Parathyroid adenoma (tissue), 2 donors: ENCODE results near the gene HSPA6.

Source experiments
- H2AFZ ChIP-seq: fragments of 300-600 bp; sonication (generic); one replicate; pipeline ENCODE4 v1.7.0; 2017; ENCODE audit warnings: antibody characterized with exemption, mild to moderate bottlenecking
- H3K27ac ChIP-seq: fragments of 300-600 bp; sonication (generic); one replicate; pipeline ENCODE4 v1.7.0; 2017
- H3K27me3 ChIP-seq: fragments of 300-600 bp; sonication (generic); one replicate; pipeline ENCODE4 v1.7.0; 2017; ENCODE audit warnings: low read length; ENCODE audit not compliant: control insufficient read depth, insufficient read depth
- H3K36me3 ChIP-seq: fragments of 300-600 bp; sonication (generic); one replicate; pipeline ENCODE4 v1.7.0; 2017; ENCODE audit warnings: low read length; ENCODE audit not compliant: control insufficient read depth, insufficient read depth
- H3K4me1 ChIP-seq: fragments of 300-600 bp; sonication (generic); one replicate; pipeline ENCODE4 v1.7.0; 2017; ENCODE audit warnings: control low read depth
- H3K4me2 ChIP-seq: fragments of 300-600 bp; sonication (generic); one replicate; pipeline ENCODE4 v1.7.0; 2017; ENCODE audit warnings: low read length
- H3K4me3 ChIP-seq: fragments of 300-600 bp; sonication (generic); one replicate; pipeline ENCODE4 v1.7.0; 2017; ENCODE audit warnings: low read depth, low read length
- H3K79me2 ChIP-seq: fragments of 300-600 bp; sonication (generic); one replicate; pipeline ENCODE4 v1.7.0; 2017; ENCODE audit warnings: control low read depth
- H3K9ac ChIP-seq: fragments of 300-600 bp; sonication (generic); one replicate; pipeline ENCODE4 v1.7.0; 2017; ENCODE audit warnings: mild to moderate bottlenecking
- H3K9me3 ChIP-seq: fragments of 300-600 bp; sonication (generic); one replicate; pipeline ENCODE4 v1.7.0; 2017; ENCODE audit warnings: low read length; ENCODE audit not compliant: control insufficient read depth
- CTCF ChIP-seq: fragments of 300-600 bp; sonication (generic); IDR thresholded peaks from one replicate; pipeline ENCODE4 v1.7.0; 2017; ENCODE audit warnings: antibody characterized with exemption, mild to moderate bottlenecking
- donor health status: primary hyperparathyroidism.

HSPA6 gene

GRCh38 chr1:161502641-161503393 lies 21.5 kb upstream of the HSPA6 start:
- Histone ChIP-seq H3K4me3 (no peak overlapping the region), H2AFZ (no peak overlapping the region), H3K9me3 (no peaks in the 10 kb centered on the region), H3K4me1 (no peaks in the 10 kb centered on the region), H3K9ac (no peak overlapping the region), H3K27ac (no peak overlapping the region), H3K27me3 (no peaks in the 10 kb centered on the region), H3K4me2 (no peak overlapping the region), H3K79me2 (no peaks in the 10 kb centered on the region), H3K36me3 (no peaks in the 10 kb centered on the region)
- no peak for TF ChIP-seq CTCF

- no peak overlapping the region for H3K4me3 ChIP-seq
- H3K9ac ChIP-seq, result no peak overlapping the region
- no peak overlapping the region for H3K4me2 ChIP-seq
- no peaks in the 10 kb centered on the region for H3K79me2 ChIP-seq
- H3K9me3 ChIP-seq, result no peaks in the 10 kb centered on the region
- no peak overlapping the region for H3K27ac ChIP-seq
- TF ChIP-seq CTCF, result no peak
- H3K36me3 ChIP-seq, result no peaks in the 10 kb centered on the region
- H3K4me1 ChIP-seq, result no peaks in the 10 kb centered on the region
- H2AFZ ChIP-seq, result no peak overlapping the region
- no peaks in the 10 kb centered on the region for H3K27me3 ChIP-seq
These were observed 21.0 kb upstream of the HSPA6 start for GRCh38 chr1:161503394-161503748.

GRCh38 chr1:161505686-161506085 lies 18.7 kb upstream of the HSPA6 start:
- Histone ChIP-seq H3K4me2 (no peak overlapping the region), H3K9me3 (no peaks in the 10 kb centered on the region), H3K9ac (no peak overlapping the region), H3K36me3 (no peaks in the 10 kb centered on the region), H3K79me2 (no peaks in the 10 kb centered on the region), H2AFZ (no peak overlapping the region), H3K27ac (no peak overlapping the region), H3K4me3 (no peak overlapping the region), H3K4me1 (no peaks in the 10 kb centered on the region), H3K27me3 (no peaks in the 10 kb centered on the region)
- no peak for TF ChIP-seq CTCF

- Histone ChIP-seq H3K4me2 (no peak overlapping the region), H3K36me3 (no peaks in the 10 kb centered on the region), H2AFZ (no peak overlapping the region), H3K27me3 (no peaks in the 10 kb centered on the region), H3K9me3 (no peaks in the 10 kb centered on the region), H3K4me1 (no peaks in the 10 kb centered on the region), H3K9ac (no peak overlapping the region), H3K4me3 (no peak overlapping the region), H3K79me2 (no peaks in the 10 kb centered on the region), H3K27ac (no peak overlapping the region)
- TF ChIP-seq CTCF, result no peak
These were observed 17.8 kb upstream of the HSPA6 start for GRCh38 chr1:161506336-161507223.
